A549 (cell line): ENCODE measurements around the gene TLK1.

Experiments
- BHLHE40 ChIP-seq: IDR thresholded peaks from 2 replicates; pipeline ENCODE4 v1.6.1; 2012; ENCODE audit warnings: low read depth, low read length, inconsistent platforms
- CEBPB ChIP-seq, 2 experiments: fragments of >200 bp in 1 of 2; sonication (Bioruptor Twin) in 1 of 2; formaldehyde crosslinking in 1 of 2; IDR thresholded peaks; 2 replicates each; pipeline ENCODE4 v1.6.1; 2012 to 2016
- CTCF ChIP-seq: fragments of >200 bp; sonication (Bioruptor Twin); formaldehyde crosslinking; IDR thresholded peaks from 3 replicates; pipeline ENCODE4 v1.5.1; 2016
- E2F6 ChIP-seq: IDR thresholded peaks from 2 replicates; pipeline ENCODE4 v1.6.1; 2012; ENCODE audit warnings: low read depth, borderline replicate concordance
- EHMT2 ChIP-seq: fragments of 200-600 bp; sonication (generic); IDR thresholded peaks from 2 replicates; pipeline ENCODE4 v1.6.1; 2016; ENCODE audit warnings: antibody characterized with exemption, low read depth, mild to moderate bottlenecking, moderate library complexity
- ELK1 ChIP-seq: fragments of 150-350 bp; IDR thresholded peaks from 2 replicates; pipeline ENCODE4 v1.6.1; 2014; ENCODE audit warnings: low read depth, mild to moderate bottlenecking, low read length
- GATA3 ChIP-seq: IDR thresholded peaks from 2 replicates; pipeline ENCODE4 v1.6.1; 2012; ENCODE audit warnings: borderline replicate concordance
- JUN ChIP-seq, 2 experiments: fragments of >200 bp; sonication (Bioruptor Twin); formaldehyde crosslinking; IDR thresholded peaks; 2 replicates in 1 of 2; 3 replicates in 1 of 2; pipeline ENCODE4 v1.6.1; 2016 to 2017
- MAFK ChIP-seq: fragments of 450-650 bp; IDR thresholded peaks from 2 replicates; pipeline ENCODE4 v1.6.1; 2014; ENCODE audit not compliant: partially characterized antibody
- NR3C1 ChIP-seq: fragments of >200 bp; sonication (Bioruptor Twin); formaldehyde crosslinking; IDR thresholded peaks from 3 replicates; pipeline ENCODE4 v1.6.1; 2017
- POLR2A ChIP-seq: IDR thresholded peaks from 2 replicates; pipeline ENCODE4 v1.6.1; 2012; ENCODE audit warnings: mild to moderate bottlenecking, low read length
- POLR2AphosphoS2 ChIP-seq: conservative IDR thresholded peaks from 2 replicates; pipeline ENCODE4 v1.6.1; 2012; ENCODE audit warnings: low read length, improper control_type of control experiment, inconsistent platforms
- USF2 ChIP-seq: fragments of 450-650 bp; IDR thresholded peaks from 2 replicates; pipeline ENCODE4 v1.6.1; 2014; ENCODE audit warnings: antibody characterized with exemption

- TF ChIP-seq CTCF (no peak), JUN (IDR thresholded peaks at IDR 0.05) (no peak), NR3C1 (no peak), POLR2A (no peak), EHMT2 (no peak), POLR2AphosphoS2 (no peak), GATA3 (no peak), USF2 (no peak), CEBPB (IDR thresholded peaks at IDR 0.05) (no peak), MAFK (no peak), ELK1 (no peak), BHLHE40 (no peak), E2F6 (no peak)
These were observed 20.8 kb downstream of the TLK1 start for GRCh38 chr2:171139860-171140259.
